ENCODE data around the gene TAAR1. TPM values are rescaled to one million over a fixed set of nuclear protein-coding genes. Genes with fewer than 3 reads are reported as not detected.

Gene TAAR1, protein sequence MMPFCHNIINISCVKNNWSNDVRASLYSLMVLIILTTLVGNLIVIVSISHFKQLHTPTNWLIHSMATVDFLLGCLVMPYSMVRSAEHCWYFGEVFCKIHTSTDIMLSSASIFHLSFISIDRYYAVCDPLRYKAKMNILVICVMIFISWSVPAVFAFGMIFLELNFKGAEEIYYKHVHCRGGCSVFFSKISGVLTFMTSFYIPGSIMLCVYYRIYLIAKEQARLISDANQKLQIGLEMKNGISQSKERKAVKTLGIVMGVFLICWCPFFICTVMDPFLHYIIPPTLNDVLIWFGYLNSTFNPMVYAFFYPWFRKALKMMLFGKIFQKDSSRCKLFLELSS
- total RNA-seq (2022; extraction: Qiagen RNA extraction; ENCODE audit: low read depth), result not detected in 5 replicates

DNA sequence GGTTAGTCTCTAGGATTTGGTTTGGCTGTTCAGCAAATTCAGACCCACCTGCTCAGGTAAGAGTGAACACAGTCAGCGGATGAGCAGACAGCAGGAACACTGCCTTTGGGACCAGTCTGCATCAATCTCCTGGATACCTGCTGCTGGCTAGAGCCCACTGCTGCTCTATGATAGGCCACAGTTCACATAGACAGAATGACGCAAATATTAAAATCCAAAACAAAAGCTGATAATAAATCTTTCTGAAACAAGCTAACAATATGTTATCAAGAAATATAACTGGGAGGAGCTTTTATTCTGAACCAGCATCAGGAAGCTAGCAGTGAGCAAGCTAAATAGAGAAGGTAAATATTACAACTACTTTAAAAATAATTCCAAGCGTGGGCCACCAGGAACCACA is at the start of gene TAAR1:
TAAR1 (minus strand) TSS at position 101 of the 400 bp plus-strand sequence. CDS start 13,179 bp downstream, outside the sequence.

DNA sequence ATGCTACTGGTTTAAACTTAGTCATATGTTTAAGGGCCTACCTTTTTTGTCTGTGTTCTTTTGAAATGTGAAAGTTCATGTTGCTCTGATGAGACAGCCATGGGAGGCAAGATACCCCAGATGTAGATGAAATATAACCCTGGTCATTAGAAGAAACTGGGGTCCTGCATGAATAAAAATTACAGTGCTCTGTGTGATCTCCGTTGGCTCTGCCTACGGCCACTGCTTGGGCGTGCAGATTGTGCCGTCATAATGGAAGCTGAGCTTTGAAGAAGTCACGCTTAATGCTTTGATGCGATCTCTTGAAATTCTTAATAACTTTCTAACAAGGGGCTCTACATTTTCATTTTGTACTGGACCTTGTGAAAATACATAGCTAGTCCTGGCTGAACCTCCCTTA is 34.8 kb downstream of the TAAR1 start, which contains the start of gene TAAR2:
TAAR2 (minus strand) TSS at position 101 of the 400 bp plus-strand sequence; CDS start at position 101, 0 bp downstream.

Other genes with a start within 250 kb of the TAAR1 start
- 20.7 to 26.0 TPM (median 22.4 TPM) in 5 replicates for gene STX7, start 146.1 kb downstream of the TAAR1 start, total RNA-seq (2022; extraction: Qiagen RNA extraction; ENCODE audit: low read depth)
- not detected in 5 replicates for gene TAAR9, start 120.9 kb downstream of the TAAR1 start, total RNA-seq (2022; extraction: Qiagen RNA extraction; ENCODE audit: low read depth)
- gene TAAR8, start 106.5 kb downstream of the TAAR1 start, total RNA-seq (2022; extraction: Qiagen RNA extraction; ENCODE audit: low read depth), result not detected in 5 replicates
- not detected in 5 replicates for gene TAAR6, start 88.9 kb downstream of the TAAR1 start, total RNA-seq (2022; extraction: Qiagen RNA extraction; ENCODE audit: low read depth)
- gene TAAR5, start 69.4 kb downstream of the TAAR1 start, total RNA-seq (2022; extraction: Qiagen RNA extraction; ENCODE audit: low read depth), result not detected in 5 replicates
- gene TAAR2, start 34.9 kb downstream of the TAAR1 start, total RNA-seq (2022; extraction: Qiagen RNA extraction; ENCODE audit: low read depth), result not detected in 5 replicates
- 0.06 to 0.13 TPM (median 0.07 TPM) in 5 replicates for gene VNN1, start 54.9 kb upstream of the TAAR1 start, total RNA-seq (2022; extraction: Qiagen RNA extraction; ENCODE audit: low read depth)
- gene VNN2, start 98.7 kb upstream of the TAAR1 start, total RNA-seq (2022; extraction: Qiagen RNA extraction; ENCODE audit: low read depth), result not detected in 5 replicates
- 4.4 to 6.0 TPM (median 5.3 TPM) in 5 replicates for gene SLC18B1, start 139.5 kb upstream of the TAAR1 start, total RNA-seq (2022; extraction: Qiagen RNA extraction; ENCODE audit: low read depth)
- gene RPS12, start 155.4 kb upstream of the TAAR1 start, total RNA-seq (2022; extraction: Qiagen RNA extraction; ENCODE audit: low read depth), result 1,863 to 2,212 TPM (median 1,895 TPM) in 5 replicates